ENCODE results near the gene AURKB. TPM values are rescaled to one million over a fixed set of nuclear protein-coding genes. Genes with fewer than 3 reads are reported as not detected.

AURKB gene
- total RNA-seq, 1 donor from 2014 or later, result 1.9 TPM

DNA sequence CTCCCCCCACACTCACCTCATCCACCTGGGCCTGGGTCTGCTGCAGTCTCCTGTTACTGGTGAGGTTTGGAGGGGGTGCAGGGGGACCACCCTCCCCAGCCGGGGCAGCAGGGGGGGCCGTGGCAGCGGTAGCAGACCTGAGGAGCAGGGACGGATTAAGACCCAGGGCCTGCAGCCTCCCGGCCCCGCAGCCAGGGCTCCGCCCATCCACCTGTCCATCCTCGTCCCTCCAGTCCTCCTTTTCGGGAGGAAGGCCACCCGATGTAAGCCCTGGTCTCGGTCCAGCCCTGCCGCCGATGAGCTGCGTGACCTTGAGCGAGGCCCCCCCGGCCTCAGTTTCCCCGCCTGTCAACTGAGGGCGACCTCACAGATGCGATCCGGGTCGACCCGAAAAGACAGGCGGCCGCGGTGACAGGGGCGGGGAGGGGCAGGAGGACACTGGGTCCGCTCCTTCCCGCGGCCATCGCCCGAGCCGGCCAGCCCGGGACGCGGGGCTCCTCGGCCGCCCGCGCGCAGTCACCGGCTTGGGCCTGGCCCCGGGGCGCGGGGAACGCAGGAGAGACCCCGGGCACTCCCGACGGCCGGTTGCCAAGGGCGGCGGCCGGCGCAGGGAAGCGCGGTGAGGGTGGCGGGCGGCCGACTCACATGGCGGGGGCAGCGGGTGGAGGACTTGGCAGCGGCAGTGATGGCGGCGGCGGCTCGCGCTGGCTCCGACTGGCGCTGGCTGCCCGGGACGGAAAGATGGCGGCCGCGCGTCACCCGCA lies 48.0 kb downstream of the AURKB start, which contains the start of gene VAMP2:
Gene VAMP2 (minus strand): TSS at position 716 of the 764 bp plus-strand sequence. CDS start 69 bp downstream, at position 647.
- DNase-seq (ENCODE audit: low spot score), result peak; percentile 88

DNA sequence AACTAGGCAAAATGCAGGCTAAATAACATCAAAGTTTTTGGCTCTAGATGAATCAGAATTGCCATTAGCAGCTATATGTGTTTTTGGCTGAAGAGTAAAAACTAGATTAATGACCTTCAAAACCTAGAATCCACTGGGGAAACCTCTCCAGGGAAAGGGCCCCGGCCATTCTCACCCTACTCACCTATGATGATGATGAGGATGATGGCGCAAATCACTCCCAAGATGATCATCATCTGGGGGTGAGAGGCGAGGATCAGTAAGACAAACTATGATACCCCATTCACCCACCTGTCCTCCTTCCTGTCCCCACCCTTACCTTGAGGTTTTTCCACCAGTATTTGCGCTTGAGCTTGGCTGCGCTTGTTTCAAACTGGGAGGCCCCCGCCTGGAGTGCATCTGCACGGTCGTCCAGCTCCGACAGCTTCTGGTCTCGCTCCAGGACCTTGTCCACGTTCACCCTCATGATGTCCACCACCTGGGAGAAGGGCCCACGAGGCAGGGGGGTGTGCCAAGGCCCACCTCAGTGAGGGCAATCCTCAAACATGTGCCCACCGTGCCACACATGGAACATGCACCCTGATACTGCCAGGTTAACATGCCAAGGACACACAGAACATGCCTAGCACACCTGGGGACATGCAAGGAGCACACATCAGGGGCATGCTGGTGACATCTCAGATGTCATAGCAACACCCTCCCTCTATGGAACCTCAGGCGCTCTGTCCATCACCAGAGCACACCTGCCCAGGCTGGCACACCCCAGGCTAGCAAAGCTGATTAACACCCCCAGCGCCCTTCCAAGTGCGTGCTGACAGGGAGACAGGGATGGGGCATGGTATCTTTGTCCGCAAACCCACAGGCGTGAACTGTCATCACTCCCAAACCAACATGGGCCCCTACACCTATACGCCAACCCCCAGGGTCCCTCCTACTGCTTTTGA lies 48.8 kb downstream of the AURKB start:
- no peak for DNase-seq (ENCODE audit: low spot score)

DNA sequence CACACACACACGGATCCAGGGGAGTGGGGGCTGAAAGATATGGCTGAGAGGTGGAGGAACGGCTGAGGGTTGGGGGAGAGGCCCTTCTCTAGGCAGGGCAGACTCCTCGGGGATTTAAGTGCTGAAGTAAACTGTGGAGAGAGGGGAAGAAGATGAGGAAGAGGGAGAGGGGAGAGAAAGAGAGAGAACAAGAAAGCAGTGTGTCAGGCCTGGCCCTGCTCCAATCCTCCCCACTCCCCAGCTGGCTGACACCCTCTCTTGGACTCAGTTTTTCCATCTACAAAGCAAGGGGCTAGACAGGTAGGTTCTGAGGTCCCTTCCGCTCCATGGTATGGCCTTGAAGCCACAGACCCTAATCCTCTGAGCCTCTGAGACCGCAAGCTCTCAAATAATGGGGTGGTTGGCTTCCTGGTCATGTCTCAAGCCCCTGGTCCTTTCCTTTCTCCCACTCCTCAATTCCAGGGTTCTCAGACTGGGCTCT lies 49.6 kb downstream of the AURKB start:
- no peak for DNase-seq (ENCODE audit: low spot score)

DNA sequence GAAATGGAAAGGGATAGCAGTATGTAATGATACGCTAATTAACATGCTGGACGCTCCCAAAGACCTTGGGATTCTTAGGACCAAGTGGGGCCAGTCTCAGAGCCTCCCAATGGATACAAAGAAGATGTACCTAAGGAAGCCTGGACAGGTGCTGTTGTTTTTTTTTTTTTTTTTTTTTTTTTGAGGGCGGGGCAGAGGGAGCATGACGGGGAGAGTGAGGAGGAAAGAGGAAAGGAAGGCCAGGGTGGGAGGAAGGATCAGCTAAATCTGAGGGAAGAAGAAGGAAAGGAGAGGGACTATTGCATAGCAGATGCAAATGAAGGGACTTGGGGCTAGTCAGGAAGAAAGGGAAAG lies 50.2 kb downstream of the AURKB start:
- DNase-seq (ENCODE audit: low spot score), result no peak

DNA sequence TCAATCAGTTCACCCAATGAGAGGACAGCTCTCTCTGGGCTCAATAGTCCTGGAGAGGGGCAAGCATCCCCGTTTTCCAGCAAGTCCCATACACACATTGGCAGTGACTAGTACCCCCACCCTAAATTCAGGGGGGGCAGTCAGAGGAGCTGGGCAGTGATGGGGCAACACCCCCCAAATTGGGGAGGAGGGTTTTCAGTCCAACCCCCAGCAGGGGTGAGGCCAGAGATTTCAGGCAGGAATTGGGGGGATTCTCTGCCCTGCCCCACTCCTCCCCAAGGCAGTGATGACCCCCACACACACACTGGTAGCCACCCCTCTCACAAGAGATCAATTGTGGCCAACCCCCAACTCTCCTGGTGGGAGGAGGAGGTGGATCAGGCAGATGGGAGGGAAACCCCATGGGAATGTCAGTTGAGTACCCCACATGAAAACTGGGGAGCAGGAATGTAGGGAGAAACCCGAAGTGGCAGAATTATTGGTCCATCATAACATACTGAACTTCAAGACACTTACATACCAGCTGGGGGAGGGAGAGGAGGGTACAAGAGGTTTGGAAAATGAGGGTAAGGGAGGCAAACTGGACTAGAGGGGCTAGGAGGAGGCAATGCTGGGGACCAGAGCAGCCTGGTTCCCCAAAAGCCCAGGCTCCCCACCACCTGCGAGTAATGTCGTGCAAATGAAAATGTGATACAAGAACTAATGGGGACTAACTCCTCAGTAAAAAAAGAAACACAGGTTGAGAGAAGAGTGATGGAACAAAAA lies 50.7 kb downstream of the AURKB start:
- no peak for DNase-seq (ENCODE audit: low spot score)

DNA sequence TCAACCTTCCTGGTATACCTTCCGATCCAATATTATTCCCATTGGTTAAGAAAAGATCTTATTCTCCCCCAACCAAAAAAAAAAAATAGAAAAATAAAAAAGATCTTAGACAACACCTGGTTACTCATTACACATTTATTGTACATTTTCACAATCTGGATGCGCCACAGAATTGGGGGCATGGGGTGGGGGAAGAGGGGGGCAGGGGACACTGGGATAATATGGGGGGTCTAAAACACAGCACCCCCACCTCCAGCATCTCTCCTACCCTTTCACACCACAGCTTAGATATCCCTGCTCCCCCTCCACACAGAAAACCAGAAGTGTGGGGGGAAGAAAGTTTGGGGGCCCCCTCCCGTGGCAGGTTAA lies 51.4 kb downstream of the AURKB start:
- no peak for DNase-seq (ENCODE audit: low spot score)

DNA sequence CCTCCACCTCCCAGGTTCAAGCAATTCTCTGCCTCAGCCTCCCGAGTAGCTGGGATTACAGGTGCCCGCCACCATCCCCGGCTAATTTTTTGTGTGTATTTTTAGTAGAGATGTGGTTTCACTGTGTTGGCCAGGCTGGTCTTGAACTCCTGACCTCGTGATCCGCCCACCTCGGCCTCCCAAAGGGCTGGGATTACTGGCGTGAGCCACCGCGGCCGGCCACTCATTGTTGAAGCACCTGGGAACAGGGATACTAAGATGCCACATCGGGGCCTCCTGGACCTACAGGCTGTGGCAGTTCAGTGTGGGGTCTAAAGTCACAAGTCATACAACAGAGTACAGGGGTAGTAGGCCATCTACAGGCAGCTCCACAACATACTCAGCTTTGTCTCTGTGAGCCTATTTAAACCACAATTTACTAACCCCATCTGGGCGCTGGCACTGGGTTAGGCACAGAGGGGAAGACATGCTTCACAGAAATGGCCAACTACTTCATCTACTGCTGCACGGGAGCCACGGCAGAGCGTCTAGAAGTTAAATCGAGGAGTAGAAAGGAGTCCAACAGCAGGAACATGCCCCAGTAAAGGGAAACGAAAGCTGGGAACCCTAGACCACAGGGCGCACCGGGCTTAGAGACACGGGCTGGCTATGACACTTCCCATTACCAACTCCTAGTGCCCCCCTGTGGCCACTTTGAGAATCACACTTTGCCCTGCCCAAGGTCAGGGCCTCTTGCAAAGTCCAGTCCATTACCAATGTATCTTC lies 51.9 kb downstream of the AURKB start:
- peak; percentile 94 for DNase-seq (ENCODE audit: low spot score)

DNA sequence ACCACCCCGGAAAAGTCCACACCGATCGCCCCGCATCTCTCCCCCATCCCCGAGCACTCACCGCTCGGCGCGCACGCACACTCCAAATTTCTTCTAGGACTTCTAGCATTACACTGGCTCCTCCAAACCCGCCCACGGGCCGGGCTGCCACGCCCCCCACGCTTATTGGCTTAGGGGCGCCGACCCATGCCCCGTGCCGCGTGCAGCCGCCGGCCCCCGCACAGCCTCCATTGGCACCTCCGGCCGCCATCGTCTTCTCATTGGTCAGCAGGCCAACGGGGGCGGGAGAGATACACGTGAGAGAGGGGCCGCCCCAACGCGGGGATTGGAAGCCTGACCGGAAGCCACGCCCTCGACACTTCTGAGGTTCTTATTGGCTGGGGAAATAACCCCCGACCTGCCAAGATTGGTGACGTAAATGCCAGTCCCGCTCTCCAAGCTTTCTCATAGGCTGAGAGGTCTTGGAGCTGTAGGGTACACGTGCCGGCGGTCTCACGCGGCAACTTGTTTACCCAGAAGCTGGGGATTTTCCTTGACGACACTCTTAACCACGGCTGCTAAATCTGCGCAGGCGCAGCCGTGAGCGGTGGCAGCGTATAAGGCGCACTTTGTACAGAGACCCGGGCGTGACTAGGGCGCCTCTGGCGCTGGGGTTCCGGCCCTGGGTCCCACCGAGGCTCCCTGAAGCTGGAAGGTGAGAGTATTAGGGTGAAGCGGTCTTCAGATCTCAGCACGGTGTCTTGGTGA lies 54.0 kb downstream of the AURKB start:
- DNase-seq (ENCODE audit: low spot score), result peak; percentile 100

DNA sequence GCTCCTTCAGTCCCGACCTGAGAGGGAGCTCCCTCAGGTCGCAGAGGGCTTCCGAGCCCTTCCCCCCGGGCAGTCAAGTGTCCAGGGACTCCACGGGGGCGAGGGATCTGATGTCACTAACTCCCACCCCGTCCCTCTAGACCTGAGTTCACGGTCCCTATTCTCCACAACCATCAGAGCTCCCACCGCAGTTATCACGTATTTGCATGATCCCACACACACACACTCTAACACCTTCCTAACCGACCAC lies 54.5 kb downstream of the AURKB start:
- DNase-seq (ENCODE audit: low spot score), result no peak

DNA sequence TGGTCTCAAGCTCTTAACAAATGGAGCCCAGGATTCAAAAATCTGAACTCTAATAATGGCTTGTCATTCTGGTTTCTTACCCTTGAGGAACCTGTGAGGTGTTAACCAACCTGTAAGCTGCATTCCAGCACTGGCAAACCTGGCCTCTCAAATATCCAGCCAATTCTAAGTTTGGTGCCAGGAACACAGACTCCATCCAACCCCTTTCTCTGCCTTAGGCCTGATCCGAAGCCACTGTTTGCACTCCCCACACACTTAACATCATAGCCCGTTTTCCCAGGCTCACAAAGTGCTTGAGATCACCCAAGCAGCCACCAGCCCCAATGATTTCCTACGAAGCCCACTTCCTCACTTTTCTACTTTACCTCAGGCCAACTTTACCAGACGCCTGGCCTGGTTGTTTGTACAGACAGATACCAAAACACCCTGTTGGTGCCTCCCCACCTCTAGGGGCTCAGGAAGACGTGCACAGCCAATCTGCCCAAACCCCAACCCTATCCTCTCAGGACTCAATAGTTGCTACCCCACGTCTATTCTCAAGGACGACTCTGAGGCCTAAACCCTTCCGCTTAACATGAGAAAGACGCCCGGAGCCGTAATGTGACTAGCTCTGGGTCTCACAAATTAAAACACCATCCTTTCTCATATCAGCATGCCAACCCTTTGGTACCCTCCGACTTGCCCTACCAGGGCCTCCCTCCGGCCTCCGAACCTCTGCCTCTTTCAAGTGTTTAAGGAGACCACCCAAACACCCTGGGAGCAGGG lies 55.0 kb downstream of the AURKB start:
- no peak for DNase-seq (ENCODE audit: low spot score)

Other genes with a start within 250 kb of the AURKB start
- gene GUCY2D, start 208.0 kb downstream of the AURKB start, total RNA-seq, result 0.81 TPM
- 5.3 TPM for gene ALOX15B, start 171.5 kb downstream of the AURKB start, total RNA-seq
- 0.62 TPM for gene ALOX12B, start 122.9 kb downstream of the AURKB start, total RNA-seq
- 0.44 TPM for gene ALOXE3, start 92.1 kb downstream of the AURKB start, total RNA-seq
- not detected for gene HES7, start 86.5 kb downstream of the AURKB start, total RNA-seq
- gene PER1, start 58.2 kb downstream of the AURKB start, total RNA-seq, result 152 TPM
- 87.9 TPM for gene VAMP2, start 47.6 kb downstream of the AURKB start, total RNA-seq
- gene TMEM107, start 34.2 kb downstream of the AURKB start, total RNA-seq, result 17.1 TPM
- 7.1 TPM for gene BORCS6, start 20.4 kb downstream of the AURKB start, total RNA-seq
- 63.1 TPM for gene CTC1, start 37.5 kb upstream of the AURKB start, total RNA-seq
- 82.6 TPM for gene PFAS, start 38.7 kb upstream of the AURKB start, total RNA-seq
- gene RANGRF, start 78.1 kb upstream of the AURKB start, total RNA-seq, result 24.6 TPM
- gene SLC25A35, start 84.8 kb upstream of the AURKB start, total RNA-seq, result 12.5 TPM
- gene ARHGEF15, start 99.7 kb upstream of the AURKB start, total RNA-seq, result 28.7 TPM
- gene ODF4, start 129.3 kb upstream of the AURKB start, total RNA-seq, result not detected
- gene RPL26, start 172.6 kb upstream of the AURKB start, total RNA-seq, result 2,627 TPM
- gene RNF222, start 187.3 kb upstream of the AURKB start, total RNA-seq, result not detected
- gene NDEL1, start 225.3 kb upstream of the AURKB start, total RNA-seq, result 84.5 TPM